EH (cell line): ENCODE data around the gene FRZB.
A peak's percentile ranks its signal among the peaks of the same experiment; 100 is the strongest.

Source experiments
- DNase-seq: peaks from one replicate; pipeline ENCODE4 v3.0.0-alpha.2; 2015; ENCODE audit warnings: low read depth

FRZB gene

GRCh38 chr2:182784777-182785176 is 81.7 kb downstream of the FRZB start:
- DNase-seq: peak; percentile 54

- no peak for DNase-seq
These were observed 82.3 kb downstream of the FRZB start for GRCh38 chr2:182784058-182784706.
